Colonic mucosa (tissue), 4 donors: ENCODE measurements around the gene HSD11B2. TPM values are rescaled to one million over a fixed set of nuclear protein-coding genes. Genes with fewer than 3 reads are reported as not detected.

ENCODE experiments used
- DNase-seq: peaks from one replicate; pipeline ENCODE4 v3.0.0-alpha.2; 2020
- H3K27ac ChIP-seq: fragments of 200-600 bp; one replicate; pipeline ENCODE4 v1.8.0; 2021
- H3K27me3 ChIP-seq: fragments of 200-600 bp; one replicate; pipeline ENCODE4 v1.8.0; 2021
- H3K36me3 ChIP-seq: fragments of 200-600 bp; one replicate; pipeline ENCODE4 v1.8.0; 2021
- H3K4me1 ChIP-seq: fragments of 200-600 bp; one replicate; pipeline ENCODE4 v1.8.0; 2021; ENCODE audit warnings: mild to moderate bottlenecking
- H3K4me3 ChIP-seq: fragments of 200-600 bp; one replicate; pipeline ENCODE4 v1.8.0; 2021
- H3K9ac ChIP-seq, 2 donors: one replicate each; pipeline ENCODE4 v1.7.0; 2013; ENCODE audit warnings: control low read depth in 2 of 2, low read depth in 2 of 2, low read length in 2 of 2
- H3K9me3 ChIP-seq: fragments of 200-600 bp; one replicate; pipeline ENCODE4 v1.8.0; 2021
- CTCF ChIP-seq: fragments of 200-600 bp; IDR thresholded peaks from one replicate; pipeline ENCODE4 v1.8.0; 2022; ENCODE audit warnings: antibody characterized with exemption, mild to moderate bottlenecking
- intact Hi-C: fragments of 100-400 bp; cut with DNase I; formaldehyde crosslinking; loops from one replicate; pipeline ENCODE4 v1.14.1; 2022
- total RNA-seq, 2 donors: library from RNA; stranded (reverse); fragmentation: NEBNext Ultra II Directional in 1 of 2; extraction: Animal tissue kit (Norgen Biotek cat#: 25700) in 1 of 2; gene quantifications; one replicate each; pipeline ENCODE4 v1.2.1, GENCODE V29; 2021
- donor health status: healthy.
- donor health status: DM: no; HTN: no; CAD: no.
- donor health status: DM: no; HTN: no; CAD: no.

Gene HSD11B2
- total RNA-seq, 2 donors from 2014 or later: 348 to 378 TPM

GRCh38 chr16:67388191-67388590 lies 42.7 kb upstream of the HSD11B2 start:
- DNase-seq: no peak
- no peaks in the 10 kb centered on the region for H3K9me3 ChIP-seq
- no peaks in the 10 kb centered on the region for H3K27me3 ChIP-seq
- H3K27ac ChIP-seq: no peak overlapping the region
- no peak overlapping the region for H3K4me3 ChIP-seq
- TF ChIP-seq CTCF: no peak
- no peak overlapping the region for H3K9ac ChIP-seq
- intact Hi-C loops: no loop called here
- H3K4me1 ChIP-seq: peaks cover 5% of the 10 kb centered on the region
- H3K36me3 ChIP-seq: no peaks in the 10 kb centered on the region

GRCh38 chr16:67388591-67388990 lies 42.3 kb upstream of the HSD11B2 start:
- no peaks in the 10 kb centered on the region for H3K9me3 ChIP-seq

GRCh38 chr16:67389911-67390815 lies 40.8 kb upstream of the HSD11B2 start:
- no peak overlapping the region for H3K27ac ChIP-seq
- H3K9me3 ChIP-seq: no peaks in the 10 kb centered on the region
- intact Hi-C loops: loop anchor here (10.0 kb wide), 1 partner anchor 45 kb away; no protein-coding TSS in a partner anchor
- H3K9ac ChIP-seq: no peak overlapping the region
- no peak overlapping the region for H3K4me3 ChIP-seq
- no peak for DNase-seq
- peaks cover 12% of the 10 kb centered on the region for H3K4me1 ChIP-seq
- no peak for TF ChIP-seq CTCF
- H3K27me3 ChIP-seq: peaks cover 7% of the 10 kb centered on the region
- H3K36me3 ChIP-seq: no peaks in the 10 kb centered on the region

More at GRCh38 chr16:67388591-67388990, 42.3 kb upstream of the HSD11B2 start:
- Histone ChIP-seq H3K4me3 (no peak overlapping the region), H3K27me3 (peaks cover under 1% of the 10 kb centered on the region), H3K9ac (no peak overlapping the region), H3K4me1 (peaks cover 6% of the 10 kb centered on the region), H3K27ac (no peak overlapping the region), H3K36me3 (no peaks in the 10 kb centered on the region)
- DNase-seq: no peak
- intact Hi-C loops: no loop called here
- TF ChIP-seq CTCF: no peak

GRCh38 chr16:67390816-67391423 lies 40.0 kb upstream of the HSD11B2 start:
- H3K9ac ChIP-seq: no peak overlapping the region
- no peak for DNase-seq
- H3K4me1 ChIP-seq: peaks cover 13% of the 10 kb centered on the region
- H3K27me3 ChIP-seq: peaks cover 7% of the 10 kb centered on the region
- H3K36me3 ChIP-seq: no peaks in the 10 kb centered on the region
- TF ChIP-seq CTCF: no peak
- H3K27ac ChIP-seq: no peak overlapping the region
- intact Hi-C loops: loop anchor here (10.0 kb wide), 1 partner anchor 46 kb away; no protein-coding TSS in a partner anchor
- no peak overlapping the region for H3K4me3 ChIP-seq
- no peaks in the 10 kb centered on the region for H3K9me3 ChIP-seq

- Histone ChIP-seq H3K36me3 (no peaks in the 10 kb centered on the region), H3K27ac (no peak overlapping the region), H3K4me1 (peaks cover 19% of the 10 kb centered on the region), H3K9me3 (no peaks in the 10 kb centered on the region), H3K9ac (peak overlapping the region in 1 of 2 donors; percentile 67), H3K27me3 (peaks cover 7% of the 10 kb centered on the region), H3K4me3 (no peak overlapping the region)
- no peak for DNase-seq
- no peak for TF ChIP-seq CTCF
- intact Hi-C loops: loop anchor here (10.0 kb wide), 1 partner anchor 47 kb away; no protein-coding TSS in a partner anchor
Measured at GRCh38 chr16:67391424-67392300, 39.3 kb upstream of the HSD11B2 start.
